AG08395 (cell line): Measurements from ENCODE around the gene TBC1D25.

ENCODE experiments used
- DNase-seq: peaks from one replicate; pipeline ENCODE4 v3.0.0; 2012; ENCODE audit warnings: mixed read lengths, low spot score

Gene TBC1D25

DNA sequence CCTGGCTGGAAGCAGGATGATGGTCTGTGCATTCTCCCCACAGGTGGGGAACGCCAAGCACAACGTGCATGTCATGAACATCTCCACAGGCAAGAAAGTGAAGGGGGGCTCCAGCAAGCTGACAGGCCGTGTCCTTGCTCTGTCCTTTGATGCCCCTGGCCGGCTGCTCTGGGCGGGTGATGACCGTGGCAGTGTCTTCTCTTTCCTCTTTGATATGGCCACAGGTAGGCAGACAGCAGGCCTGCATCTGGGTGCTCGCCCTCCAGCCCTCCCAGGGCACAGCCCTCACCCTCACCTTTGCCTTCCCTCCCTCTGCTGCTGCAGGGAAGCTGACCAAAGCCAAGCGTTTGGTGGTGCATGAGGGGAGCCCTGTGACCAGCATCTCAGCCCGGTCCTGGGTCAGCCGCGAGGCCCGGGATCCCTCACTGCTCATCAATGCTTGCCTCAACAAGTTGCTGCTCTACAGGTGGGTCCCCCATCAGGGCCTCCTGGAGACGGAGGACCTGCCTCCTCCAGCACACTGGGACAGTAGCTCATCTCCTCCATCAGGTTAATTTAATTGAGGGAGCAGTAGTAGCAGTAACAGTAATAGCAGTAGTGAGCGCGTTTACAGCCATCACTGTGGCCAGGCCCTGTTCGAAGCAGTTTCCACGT lies 62.4 kb downstream of the TBC1D25 start:
- no peak for DNase-seq

DNA sequence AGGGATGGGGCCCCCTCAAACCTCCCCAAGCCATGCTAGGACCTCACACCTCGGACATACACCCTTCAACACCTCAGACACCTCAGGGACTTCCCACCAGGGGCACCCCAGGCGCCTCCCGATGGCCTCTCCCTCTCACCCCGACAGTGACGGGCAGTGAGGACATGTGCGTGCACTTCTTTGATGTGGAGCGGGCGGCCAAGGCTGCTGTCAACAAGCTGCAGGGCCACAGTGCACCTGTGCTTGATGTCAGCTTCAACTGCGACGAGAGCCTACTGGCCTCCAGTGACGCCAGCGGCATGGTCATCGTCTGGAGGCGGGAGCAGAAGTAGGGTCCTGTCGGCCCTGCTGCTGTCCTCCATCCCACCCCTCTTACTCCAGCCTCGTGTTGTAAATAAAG lies 65.2 kb downstream of the TBC1D25 start:
- DNase-seq = no peak

DNA sequence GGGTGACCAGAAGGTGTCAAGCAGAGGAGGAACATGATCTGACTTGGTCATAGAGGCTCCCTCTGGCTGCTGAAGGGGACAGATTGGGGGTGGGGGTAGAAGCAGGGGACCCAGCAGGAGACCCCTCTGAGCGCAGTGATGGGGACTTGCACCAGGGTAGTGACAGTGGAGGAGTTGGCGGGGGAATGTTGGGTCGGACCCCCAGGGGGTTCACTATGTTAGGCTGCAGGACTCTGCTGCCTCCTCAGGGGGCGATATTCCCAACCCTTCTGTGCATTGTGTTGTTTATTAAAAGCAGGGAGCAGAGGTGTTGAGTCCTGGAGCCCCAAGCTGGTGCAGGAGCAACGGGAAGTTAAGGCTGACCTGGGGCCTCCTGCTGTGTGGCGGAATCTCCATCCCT lies 66.6 kb downstream of the TBC1D25 start:
- DNase-seq = no peak

DNA sequence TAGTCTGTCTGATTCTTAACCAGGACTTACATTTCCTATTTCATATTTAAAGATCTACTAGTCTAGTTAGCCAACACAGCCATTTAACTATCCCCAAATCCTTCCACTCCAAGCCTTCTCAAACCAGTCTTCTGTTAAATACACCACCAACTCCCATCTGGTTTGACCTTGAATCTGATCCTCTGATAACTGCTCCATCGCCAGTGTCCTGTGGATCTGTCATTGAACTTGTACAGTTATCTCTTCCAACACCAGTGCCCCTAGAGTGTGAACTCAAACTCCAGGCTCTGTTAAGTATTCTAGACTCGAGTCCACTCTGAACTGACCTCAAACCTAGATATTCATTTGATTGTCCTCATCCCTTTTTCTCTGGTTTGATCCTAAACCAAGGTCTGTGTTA lies 72.2 kb downstream of the TBC1D25 start:
- no peak for DNase-seq
